Panc1 (cell line): ENCODE measurements around the gene MON1A. TPM values are rescaled to one million over a fixed set of nuclear protein-coding genes. Genes with fewer than 3 reads are reported as not detected.

Source experiments
- ATAC-seq: fragments of 200-7000 bp; cut with Tn5 transposase; 2 replicates; pipeline ENCODE4 v1.9.1; 2020; ENCODE audit warnings: mild to moderate bottlenecking, moderate library complexity
- BruUV-seq: library from RNA; stranded (reverse); fragments of 400-500 nt; replicated peaks from 2 replicates; lab custom pipeline; 2021; lab: Mats Ljungman, UMichigan
- CTCF ChIA-PET: fragments of 300-600 bp; sonication (Branson Sonifier 250); formaldehyde crosslinking; loops from one replicate; lab custom pipeline; 2022; ENCODE audit warnings: antibody characterized with exemption; lab: Charles Lee
- POLR2A ChIA-PET: fragments of 300-600 bp; sonication (Branson Sonifier 250); formaldehyde crosslinking; loops from one replicate; lab custom pipeline; 2022; ENCODE audit warnings: antibody characterized with exemption; lab: Charles Lee
- DNase-seq: peaks from one replicate; pipeline ENCODE4 v3.0.0-alpha.2; 2010; ENCODE audit warnings: low read depth, low spot score
- H3K27ac ChIP-seq: 2 replicates; pipeline ENCODE4 v1.5.1; 2011; ENCODE audit warnings: mild to moderate bottlenecking, low read length, inconsistent platforms
- H3K27me3 ChIP-seq: fragments of 200-500 bp; sonication (Bioruptor generic); 2 replicates; pipeline ENCODE4 v1.6.0; 2014; ENCODE audit warnings: low read length, inconsistent platforms; ENCODE audit not compliant: control insufficient read depth, insufficient read depth
- H3K36me3 ChIP-seq: fragments of 200-500 bp; sonication (Bioruptor generic); 2 replicates; pipeline ENCODE4 v1.5.1; 2014; ENCODE audit warnings: inconsistent platforms, mild to moderate bottlenecking, low read length, moderate library complexity; ENCODE audit not compliant: control insufficient read depth, insufficient read depth
- H3K4me1 ChIP-seq: 2 replicates; pipeline ENCODE4 v1.5.1; 2011; ENCODE audit warnings: inconsistent platforms, mild to moderate bottlenecking, low read length, moderate library complexity; ENCODE audit not compliant: control insufficient read depth, insufficient read depth
- H3K4me3 ChIP-seq, 2 experiments: 2 replicates each; pipeline ENCODE4 v1.5.1; 2011 to 2012; ENCODE audit warnings: low read depth in 2 of 2, low read length in 2 of 2, mild to moderate bottlenecking in 2 of 2, inconsistent platforms in 1 of 2, moderate library complexity in 1 of 2
- H3K9me3 ChIP-seq: fragments of 200-500 bp; sonication (Bioruptor generic); 2 replicates; pipeline ENCODE4 v1.5.1; 2014; ENCODE audit warnings: low read depth, mild to moderate bottlenecking, inconsistent platforms, low read length, moderate library complexity; ENCODE audit not compliant: control insufficient read depth, insufficient read depth
- POLR2AphosphoS5 ChIP-seq: IDR thresholded peaks from 2 replicates; pipeline ENCODE4 v1.6.1; 2012; ENCODE audit warnings: mild to moderate bottlenecking, low read depth, low read length, moderate library complexity
- REST ChIP-seq, 2 experiments: IDR thresholded peaks; 2 replicates each; pipeline ENCODE4 v1.6.1; 2011 to 2012; ENCODE audit warnings: low read depth in 2 of 2, control low read depth in 1 of 2, low read length in 1 of 2, mild to moderate bottlenecking in 1 of 2, moderate library complexity in 1 of 2; ENCODE audit not compliant: insufficient read depth in 1 of 2
- SIN3A ChIP-seq: IDR thresholded peaks from 2 replicates; pipeline ENCODE4 v1.6.1; 2012; ENCODE audit warnings: low read depth, mild to moderate bottlenecking, low read length, moderate library complexity, borderline replicate concordance; ENCODE audit not compliant: insufficient read depth
- TCF7L2 ChIP-seq: IDR thresholded peaks from 2 replicates; pipeline ENCODE4 v1.6.1; 2011; ENCODE audit warnings: mild to moderate bottlenecking, low read depth, low read length, inconsistent platforms
- in situ Hi-C: cut with HindIII; loops from 2 replicates; pipeline ENCODE4 v1.10.0; 2016; ENCODE audit warnings: low sequenced_read_pairs, low pct_unique_long_range_greater_than_20kb
- intact Hi-C: fragments of 100-400 bp; cut with micrococcal nuclease; formaldehyde crosslinking; loops from one replicate; pipeline ENCODE4 v1.10.0; 2022; ENCODE audit not compliant: unreplicated experiment
- total RNA-seq: library from RNA; stranded (reverse); gene quantifications from one replicate; pipeline ENCODE4 v1.2.1, GENCODE V29; 2021; ENCODE audit not compliant: unreplicated experiment
- TF ChIP-seq, protein P1 (sequence below): fragments of 450-650 bp; IDR thresholded peaks from 2 replicates; pipeline ENCODE4 v1.5.1; 2017; ENCODE audit warnings: mild to moderate bottlenecking

MON1A gene
- total RNA-seq, 1 experiment from 2014 or later: 12.9 TPM

DNA sequence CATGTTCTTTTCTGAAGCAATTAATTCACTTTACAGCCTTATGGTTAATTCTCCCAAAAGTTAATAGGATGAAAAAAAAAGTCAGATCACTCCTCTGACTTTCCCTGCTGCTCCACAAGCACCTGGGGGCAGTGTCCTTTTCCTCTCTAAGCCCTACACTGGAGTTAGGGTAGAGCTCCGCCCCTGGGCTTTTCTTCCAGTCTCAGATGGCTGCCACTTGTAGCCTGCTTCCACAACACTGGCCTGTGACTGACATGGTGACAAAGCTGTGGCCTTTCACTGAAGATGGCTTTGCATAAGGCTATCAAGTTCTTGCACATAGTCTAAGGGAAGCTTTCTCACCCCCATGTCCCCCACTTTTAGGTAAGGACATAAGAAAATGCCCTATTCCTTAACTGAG, 1.3 kb upstream of the MON1A start:
- Histone ChIP-seq H3K36me3 (no peaks in the 10 kb centered on the region), H3K27ac (peak overlapping the region; percentile 88; the same call in 1 of the 2 replicates), H3K4me1 (0 out of 2 replicates have a peak, but pooled peaks cover 11% of the 10 kb centered on the region), H3K27me3 (no peaks in the 10 kb centered on the region), H3K4me3 (no peak overlapping the region), H3K9me3 (no peaks in the 10 kb centered on the region)
- POLR2A ChIA-PET: no interaction called here
- TF ChIP-seq POLR2AphosphoS5: no peak
- no peak for TF ChIP-seq SIN3A
- TF ChIP-seq, protein P1, sequence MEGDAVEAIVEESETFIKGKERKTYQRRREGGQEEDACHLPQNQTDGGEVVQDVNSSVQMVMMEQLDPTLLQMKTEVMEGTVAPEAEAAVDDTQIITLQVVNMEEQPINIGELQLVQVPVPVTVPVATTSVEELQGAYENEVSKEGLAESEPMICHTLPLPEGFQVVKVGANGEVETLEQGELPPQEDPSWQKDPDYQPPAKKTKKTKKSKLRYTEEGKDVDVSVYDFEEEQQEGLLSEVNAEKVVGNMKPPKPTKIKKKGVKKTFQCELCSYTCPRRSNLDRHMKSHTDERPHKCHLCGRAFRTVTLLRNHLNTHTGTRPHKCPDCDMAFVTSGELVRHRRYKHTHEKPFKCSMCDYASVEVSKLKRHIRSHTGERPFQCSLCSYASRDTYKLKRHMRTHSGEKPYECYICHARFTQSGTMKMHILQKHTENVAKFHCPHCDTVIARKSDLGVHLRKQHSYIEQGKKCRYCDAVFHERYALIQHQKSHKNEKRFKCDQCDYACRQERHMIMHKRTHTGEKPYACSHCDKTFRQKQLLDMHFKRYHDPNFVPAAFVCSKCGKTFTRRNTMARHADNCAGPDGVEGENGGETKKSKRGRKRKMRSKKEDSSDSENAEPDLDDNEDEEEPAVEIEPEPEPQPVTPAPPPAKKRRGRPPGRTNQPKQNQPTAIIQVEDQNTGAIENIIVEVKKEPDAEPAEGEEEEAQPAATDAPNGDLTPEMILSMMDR: no peak
- TF ChIP-seq REST (IDR thresholded peaks at IDR 0.05; ENCODE audit: insufficient read depth in 1 of 2, low read depth in 2 of 2, low read length in 1 of 2): no peak
- no peak for DNase-seq
- intact Hi-C loops (no loop called here), in situ Hi-C loops (no loop called here)
- no TSS peak for BruUV-seq
- CTCF ChIA-PET: interaction anchor here (0.7 kb wide), 1 partner anchor 391 kb away, joined by 5 read pairs; no protein-coding TSS in a partner anchor
- no peak for ATAC-seq

DNA sequence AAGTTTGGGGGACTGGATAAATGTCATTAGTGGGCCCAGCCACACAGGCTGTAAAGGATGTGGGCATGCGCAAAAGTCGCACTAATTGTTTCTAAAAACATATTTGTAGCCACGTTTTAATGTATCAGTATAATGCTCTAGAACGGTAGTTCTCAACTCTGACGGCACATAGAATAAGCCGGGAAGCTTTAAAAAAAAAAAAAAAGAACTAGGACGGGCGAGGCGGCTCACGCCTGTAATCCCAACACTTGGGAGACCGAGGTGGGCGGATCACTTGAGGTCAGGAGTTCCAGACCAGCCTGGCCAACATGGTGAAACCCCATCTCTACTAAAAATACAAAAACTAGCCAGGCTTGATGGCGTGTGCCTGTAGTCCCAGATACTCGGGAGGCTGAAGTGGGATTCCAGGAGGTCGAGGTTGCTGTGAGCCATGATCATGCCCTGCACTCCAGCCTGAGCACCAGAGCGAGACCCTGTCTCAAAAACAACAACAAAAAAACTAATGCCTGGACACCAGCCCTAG, 618 bp upstream of the MON1A start:
- H3K4me3 ChIP-seq: peak overlapping the region; percentile 66 to 75
- in situ Hi-C loops (no loop called here), intact Hi-C loops (no loop called here)
- H3K36me3 ChIP-seq: no peaks in the 10 kb centered on the region
- peak overlapping the region; percentile 88 for H3K27ac ChIP-seq
- H3K4me1 ChIP-seq: 0 out of 2 replicates have a peak, but pooled peaks cover 11% of the 10 kb centered on the region
- ChIA-PET CTCF (interaction anchor here (0.6 to 1.3 kb wide), 2 partner anchors 46 to 127 kb away, joined by 4 to 8 read pairs; partner anchors contain the start of gene INKA1), POLR2A (interaction anchor here (0.6 kb wide), 1 partner anchor 369 kb away, joined by 6 read pairs; the partner anchor contains the start of genes HYAL3 and NAA80)
- DNase-seq: no peak
- no TSS peak for BruUV-seq
- no peak for ATAC-seq
- no peaks in the 10 kb centered on the region for H3K27me3 ChIP-seq
- TF ChIP-seq SIN3A (no peak), TCF7L2 (no peak), POLR2AphosphoS5 (no peak), REST (IDR thresholded peaks at IDR 0.05; ENCODE audit: insufficient read depth in 1 of 2, low read depth in 2 of 2, low read length in 1 of 2) (no peak)
- TF ChIP-seq, protein P1: no peak
- H3K9me3 ChIP-seq: no peaks in the 10 kb centered on the region
